SK-N-SH (cell line): Measurements from ENCODE around the gene SPATA21. TPM values are rescaled to one million over a fixed set of nuclear protein-coding genes. Genes with fewer than 3 reads are reported as not detected.

Experiments
- CTCF ChIA-PET: fragments of 300-600, 350-600 bp; formaldehyde crosslinking; extraction: SDS; loops from one replicate; lab custom pipeline; 2021; lab: Yijun Ruan, JAX
- POLR2A ChIA-PET: fragments of 350-600 bp; sonication (Branson Sonifier 250); formaldehyde crosslinking; extraction: SDS; loops from one replicate; lab custom pipeline; 2020; ENCODE audit warnings: antibody characterized with exemption, inconsistent platforms; lab: Yijun Ruan, JAX
- DNase-seq: peaks from one replicate; pipeline ENCODE4 v3.0.0; 2012
- H2AFZ ChIP-seq: fragments of 200-600 bp; sonication (generic); 2 replicates; pipeline ENCODE4 v1.8.1; 2016; ENCODE audit warnings: antibody characterized with exemption, mild to moderate bottlenecking, low read depth
- H3F3A ChIP-seq: fragments of 200-600 bp; sonication (generic); replicated peaks from 2 replicates; pipeline ENCODE3; 2016; ENCODE audit warnings: antibody characterized with exemption, mild to moderate bottlenecking; ENCODE audit not compliant: insufficient read depth
- H3K27ac ChIP-seq, 2 experiments: fragments of 200-500 bp in 1 of 2; fragments of 200-600 bp in 1 of 2; sonication (Bioruptor generic) in 1 of 2; sonication (generic), shearing (Covaris generic) in 1 of 2; 2 replicates each; pipeline versions ENCODE4 v1.5.1 to v1.6.1; 2014 to 2016; ENCODE audit warnings: low read depth in 2 of 2, inconsistent platforms in 1 of 2, low read length in 1 of 2, mild to moderate bottlenecking in 1 of 2, mixed read lengths in 1 of 2
- H3K27me3 ChIP-seq: fragments of 200-600 bp; sonication (generic), shearing (Covaris generic); 2 replicates; pipeline ENCODE4 v1.6.1; 2016; ENCODE audit warnings: mixed run types; ENCODE audit not compliant: insufficient read depth
- H3K36me3 ChIP-seq, 2 experiments: fragments of 200-500 bp in 1 of 2; fragments of 200-600 bp in 1 of 2; sonication (Bioruptor generic) in 1 of 2; sonication (generic) in 1 of 2; replicated peaks in 1 of 2; 2 replicates each; pipeline versions ENCODE3 to v1.5.1; 2014 to 2016; ENCODE audit warnings: low read length in 1 of 2, mild to moderate bottlenecking in 1 of 2; ENCODE audit not compliant: insufficient read depth in 2 of 2, control insufficient read depth in 1 of 2
- H3K4me1 ChIP-seq, 2 experiments: fragments of 200-500 bp in 1 of 2; fragments of 200-600 bp in 1 of 2; sonication (Bioruptor generic) in 1 of 2; sonication (generic), shearing (Covaris generic) in 1 of 2; 2 replicates each; pipeline versions ENCODE4 v1.5.1 to v1.6.1; 2014 to 2016; ENCODE audit warnings: low read depth in 1 of 2, low read length in 1 of 2, mixed run types in 1 of 2; ENCODE audit not compliant: insufficient read depth in 2 of 2, control insufficient read depth in 1 of 2
- H3K4me2 ChIP-seq: fragments of 200-600 bp; sonication (generic), shearing (Covaris generic); 2 replicates; pipeline ENCODE4 v1.6.1; 2017; ENCODE audit warnings: mixed run types
- H3K4me3 ChIP-seq, 2 experiments: fragments of 200-500 bp in 1 of 2; fragments of 200-600 bp in 1 of 2; sonication (Bioruptor generic) in 1 of 2; sonication (generic), shearing (Covaris generic) in 1 of 2; 2 replicates each; pipeline versions ENCODE4 v1.5.1 to v1.8.1; 2014 to 2016; ENCODE audit warnings: low read depth in 2 of 2, inconsistent platforms in 1 of 2, low read length in 1 of 2, mild to moderate bottlenecking in 1 of 2, mixed read lengths in 1 of 2, moderate library complexity in 1 of 2
- H3K79me2 ChIP-seq: fragments of 200-600 bp; sonication (generic); 2 replicates; pipeline ENCODE4 v1.8.1; 2017; ENCODE audit warnings: mild to moderate bottlenecking; ENCODE audit not compliant: insufficient read depth
- H3K9ac ChIP-seq: fragments of 200-600 bp; sonication (generic); 2 replicates; pipeline ENCODE4 v1.6.1; 2017; ENCODE audit warnings: mixed run types
- H3K9me2 ChIP-seq: fragments of 200-600 bp; sonication (generic); 2 replicates; pipeline ENCODE4 v1.6.1; 2017; ENCODE audit warnings: mixed run types
- H3K9me3 ChIP-seq: fragments of 200-600 bp; sonication (generic); 2 replicates; pipeline ENCODE4 v1.6.1; 2017; ENCODE audit warnings: mixed run types, mild to moderate bottlenecking, moderate library complexity
- H4K20me1 ChIP-seq: fragments of 200-600 bp; sonication (generic); 2 replicates; pipeline ENCODE4 v1.6.1; 2017; ENCODE audit warnings: mild to moderate bottlenecking, mixed run types; ENCODE audit not compliant: insufficient read depth
- CHD2 ChIP-seq: fragments of 150-350 bp; IDR thresholded peaks from 2 replicates; pipeline ENCODE4 v1.6.1; 2018; ENCODE audit warnings: low read length; ENCODE audit not compliant: partially characterized antibody
- EZH2phosphoT487 ChIP-seq: fragments of 200-600 bp; sonication (generic); IDR thresholded peaks from 2 replicates; pipeline ENCODE4 v1.6.1; 2017; ENCODE audit warnings: low read depth, mixed run types, mild to moderate bottlenecking, antibody characterized with exemption, moderate library complexity, borderline replicate concordance
- FOXJ3 ChIP-seq: sonication (generic); formaldehyde crosslinking; IDR thresholded peaks from 2 replicates; pipeline ENCODE4 v1.5.1; 2020; ENCODE audit warnings: mild to moderate bottlenecking, missing genetic modification reagents
- GATA2 ChIP-seq: sonication (generic); formaldehyde crosslinking; IDR thresholded peaks from 2 replicates; pipeline ENCODE4 v1.5.0; 2020; ENCODE audit warnings: mild to moderate bottlenecking, missing genetic modification reagents
- JUND ChIP-seq: IDR thresholded peaks from 2 replicates; pipeline ENCODE4 v1.4.0; 2012
- MEF2A ChIP-seq: IDR thresholded peaks from 2 replicates; pipeline ENCODE4 v1.4.0; 2012; ENCODE audit warnings: low read depth, borderline replicate concordance
- MXI1 ChIP-seq: IDR thresholded peaks from 2 replicates; pipeline ENCODE4 v1.6.1; 2012; ENCODE audit warnings: mild to moderate bottlenecking, low read depth, low read length, improper control_type of control experiment
- POLR2AphosphoS5 ChIP-seq: IDR thresholded peaks from 2 replicates; pipeline ENCODE4 v1.6.1; 2012; ENCODE audit warnings: low read depth, low read length
- RCOR1 ChIP-seq: fragments of 150-350 bp; IDR thresholded peaks from 2 replicates; pipeline ENCODE4 v1.6.1; 2017; ENCODE audit warnings: antibody characterized with exemption, low read length
- RFX5 ChIP-seq: IDR thresholded peaks from 2 replicates; pipeline ENCODE4 v1.6.1; 2012; ENCODE audit warnings: mild to moderate bottlenecking, improper control_type of control experiment, low read length
- SIN3A ChIP-seq: IDR thresholded peaks from 2 replicates; pipeline ENCODE4 v1.6.1; 2012; ENCODE audit warnings: low read depth, mild to moderate bottlenecking, low read length, moderate library complexity, borderline replicate concordance
- TAF1 ChIP-seq: IDR thresholded peaks from 2 replicates; pipeline ENCODE4 v1.6.1; 2012; ENCODE audit warnings: low read depth, mild to moderate bottlenecking, low read length, moderate library complexity, borderline replicate concordance
- WGBS: methylation state at CpG from one replicate; pipeline ENCODE4 v1.1.6; 2017; ENCODE audit warnings: low lambda C conversion rate; 5-methylcytosine and 5-hydroxymethylcytosine counted together
- polyA plus RNA-seq, 3 experiments: library from polyadenylated mRNA; depleted of rRNA; stranded (reverse); fragments of >200 nt; gene quantifications; 2 replicates each; pipeline ENCODE4 v1.2.3, GENCODE V29; 2012
- TF ChIP-seq, protein P1 (sequence below): fragments of 150-350 bp; IDR thresholded peaks from 2 replicates; pipeline ENCODE4 v1.6.1; 2016; ENCODE audit warnings: mild to moderate bottlenecking, low read depth, low read length
- TF ChIP-seq, protein P2 (sequence below): IDR thresholded peaks from 2 replicates; pipeline ENCODE4; 2012
- TF ChIP-seq, protein P3 (sequence below): IDR thresholded peaks from 2 replicates; pipeline ENCODE4 v1.4.0; 2012; ENCODE audit warnings: low read depth, borderline replicate concordance
- TF ChIP-seq, protein P4 (sequence below): fragments of 200-600 bp; sonication (generic); IDR thresholded peaks from 2 replicates; pipeline ENCODE4 v1.6.1; 2017; ENCODE audit warnings: antibody characterized with exemption, mild to moderate bottlenecking, moderate library complexity
- TF ChIP-seq, protein P5 (sequence below): fragments of 150-350 bp; IDR thresholded peaks from 2 replicates; pipeline ENCODE4 v1.6.1; 2017; ENCODE audit warnings: antibody characterized with exemption, low read length, low read depth, borderline replicate concordance

The SPATA21 gene
- polyA plus RNA-seq, 1 of the 3 experiments (the other 2 are of a cell fraction): 0.10 TPM

DNA sequence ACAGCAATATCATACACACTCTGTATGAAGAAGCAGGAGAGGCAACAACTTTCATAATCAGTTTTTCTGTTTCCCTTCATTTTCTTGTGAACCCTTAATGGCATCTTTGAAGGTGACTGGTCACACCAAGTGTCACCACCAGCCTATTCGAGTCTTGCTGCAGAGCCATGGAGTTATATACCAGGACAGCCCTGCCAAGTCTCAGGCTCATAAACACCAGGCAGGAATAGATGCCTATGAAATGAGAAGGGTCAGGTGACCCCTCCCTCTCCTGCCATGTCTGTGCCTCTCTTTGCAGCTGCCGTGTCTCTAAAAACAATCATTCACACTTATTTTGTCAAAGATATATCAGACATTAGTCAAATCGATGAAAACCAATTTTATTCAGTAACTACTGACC, 31.3 kb upstream of the SPATA21 start:
- TF ChIP-seq, protein P1, sequence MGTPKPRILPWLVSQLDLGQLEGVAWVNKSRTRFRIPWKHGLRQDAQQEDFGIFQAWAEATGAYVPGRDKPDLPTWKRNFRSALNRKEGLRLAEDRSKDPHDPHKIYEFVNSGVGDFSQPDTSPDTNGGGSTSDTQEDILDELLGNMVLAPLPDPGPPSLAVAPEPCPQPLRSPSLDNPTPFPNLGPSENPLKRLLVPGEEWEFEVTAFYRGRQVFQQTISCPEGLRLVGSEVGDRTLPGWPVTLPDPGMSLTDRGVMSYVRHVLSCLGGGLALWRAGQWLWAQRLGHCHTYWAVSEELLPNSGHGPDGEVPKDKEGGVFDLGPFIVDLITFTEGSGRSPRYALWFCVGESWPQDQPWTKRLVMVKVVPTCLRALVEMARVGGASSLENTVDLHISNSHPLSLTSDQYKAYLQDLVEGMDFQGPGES: no peak
- TF ChIP-seq POLR2AphosphoS5: no peak
- TF ChIP-seq, protein P2, sequence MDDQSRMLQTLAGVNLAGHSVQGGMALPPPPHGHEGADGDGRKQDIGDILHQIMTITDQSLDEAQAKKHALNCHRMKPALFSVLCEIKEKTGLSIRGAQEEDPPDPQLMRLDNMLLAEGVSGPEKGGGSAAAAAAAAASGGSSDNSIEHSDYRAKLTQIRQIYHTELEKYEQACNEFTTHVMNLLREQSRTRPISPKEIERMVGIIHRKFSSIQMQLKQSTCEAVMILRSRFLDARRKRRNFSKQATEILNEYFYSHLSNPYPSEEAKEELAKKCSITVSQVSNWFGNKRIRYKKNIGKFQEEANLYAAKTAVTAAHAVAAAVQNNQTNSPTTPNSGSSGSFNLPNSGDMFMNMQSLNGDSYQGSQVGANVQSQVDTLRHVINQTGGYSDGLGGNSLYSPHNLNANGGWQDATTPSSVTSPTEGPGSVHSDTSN: no peak
- TF ChIP-seq CHD2: no peak
- no peak for TF ChIP-seq EZH2phosphoT487
- TF ChIP-seq, protein P3, sequence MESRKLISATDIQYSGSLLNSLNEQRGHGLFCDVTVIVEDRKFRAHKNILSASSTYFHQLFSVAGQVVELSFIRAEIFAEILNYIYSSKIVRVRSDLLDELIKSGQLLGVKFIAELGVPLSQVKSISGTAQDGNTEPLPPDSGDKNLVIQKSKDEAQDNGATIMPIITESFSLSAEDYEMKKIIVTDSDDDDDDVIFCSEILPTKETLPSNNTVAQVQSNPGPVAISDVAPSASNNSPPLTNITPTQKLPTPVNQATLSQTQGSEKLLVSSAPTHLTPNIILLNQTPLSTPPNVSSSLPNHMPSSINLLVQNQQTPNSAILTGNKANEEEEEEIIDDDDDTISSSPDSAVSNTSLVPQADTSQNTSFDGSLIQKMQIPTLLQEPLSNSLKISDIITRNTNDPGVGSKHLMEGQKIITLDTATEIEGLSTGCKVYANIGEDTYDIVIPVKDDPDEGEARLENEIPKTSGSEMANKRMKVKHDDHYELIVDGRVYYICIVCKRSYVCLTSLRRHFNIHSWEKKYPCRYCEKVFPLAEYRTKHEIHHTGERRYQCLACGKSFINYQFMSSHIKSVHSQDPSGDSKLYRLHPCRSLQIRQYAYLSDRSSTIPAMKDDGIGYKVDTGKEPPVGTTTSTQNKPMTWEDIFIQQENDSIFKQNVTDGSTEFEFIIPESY: no peak
- no peak for TF ChIP-seq GATA2 (CRISPR knock-in tag)
- TF ChIP-seq JUND: no peak
- TF ChIP-seq MXI1: no peak
- TF ChIP-seq SIN3A: no peak
- no peak for TF ChIP-seq RCOR1
- TF ChIP-seq, protein P4, sequence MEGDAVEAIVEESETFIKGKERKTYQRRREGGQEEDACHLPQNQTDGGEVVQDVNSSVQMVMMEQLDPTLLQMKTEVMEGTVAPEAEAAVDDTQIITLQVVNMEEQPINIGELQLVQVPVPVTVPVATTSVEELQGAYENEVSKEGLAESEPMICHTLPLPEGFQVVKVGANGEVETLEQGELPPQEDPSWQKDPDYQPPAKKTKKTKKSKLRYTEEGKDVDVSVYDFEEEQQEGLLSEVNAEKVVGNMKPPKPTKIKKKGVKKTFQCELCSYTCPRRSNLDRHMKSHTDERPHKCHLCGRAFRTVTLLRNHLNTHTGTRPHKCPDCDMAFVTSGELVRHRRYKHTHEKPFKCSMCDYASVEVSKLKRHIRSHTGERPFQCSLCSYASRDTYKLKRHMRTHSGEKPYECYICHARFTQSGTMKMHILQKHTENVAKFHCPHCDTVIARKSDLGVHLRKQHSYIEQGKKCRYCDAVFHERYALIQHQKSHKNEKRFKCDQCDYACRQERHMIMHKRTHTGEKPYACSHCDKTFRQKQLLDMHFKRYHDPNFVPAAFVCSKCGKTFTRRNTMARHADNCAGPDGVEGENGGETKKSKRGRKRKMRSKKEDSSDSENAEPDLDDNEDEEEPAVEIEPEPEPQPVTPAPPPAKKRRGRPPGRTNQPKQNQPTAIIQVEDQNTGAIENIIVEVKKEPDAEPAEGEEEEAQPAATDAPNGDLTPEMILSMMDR: no peak
- TF ChIP-seq, protein P5, sequence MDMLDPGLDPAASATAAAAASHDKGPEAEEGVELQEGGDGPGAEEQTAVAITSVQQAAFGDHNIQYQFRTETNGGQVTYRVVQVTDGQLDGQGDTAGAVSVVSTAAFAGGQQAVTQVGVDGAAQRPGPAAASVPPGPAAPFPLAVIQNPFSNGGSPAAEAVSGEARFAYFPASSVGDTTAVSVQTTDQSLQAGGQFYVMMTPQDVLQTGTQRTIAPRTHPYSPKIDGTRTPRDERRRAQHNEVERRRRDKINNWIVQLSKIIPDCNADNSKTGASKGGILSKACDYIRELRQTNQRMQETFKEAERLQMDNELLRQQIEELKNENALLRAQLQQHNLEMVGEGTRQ: no peak
- TF ChIP-seq RFX5: no peak
- TF ChIP-seq TAF1: no peak
- TF ChIP-seq FOXJ3 (CRISPR knock-in tag): no peak
- no peak for TF ChIP-seq MEF2A
- Histone ChIP-seq H3K9me2 (no peaks in the 10 kb centered on the region), H3K4me1 (no peaks in the 10 kb centered on the region)

More for the DNA sequence above, 31.3 kb upstream of the SPATA21 start:
- Histone ChIP-seq H3K4me3 (no peak overlapping the region), H3F3A (no peaks in the 10 kb centered on the region), H3K36me3 (peaks cover 23 to 25% of the 10 kb centered on the region in 2 experiments), H2AFZ (no peak overlapping the region), H4K20me1 (no peaks in the 10 kb centered on the region), H3K27me3 (no peaks in the 10 kb centered on the region), H3K9me3 (no peaks in the 10 kb centered on the region), H3K27ac (no peak overlapping the region), H3K4me2 (no peak overlapping the region), H3K79me2 (no peaks in the 10 kb centered on the region), H3K9ac (no peak overlapping the region)
- ChIA-PET CTCF (interaction anchor here (1.4 kb wide), 1 partner anchor 28 kb away, joined by 5 read pairs; the partner anchor contains the start of gene NECAP2), POLR2A (no interaction called here)
- 86% methylated on average over 3 of the region's 3 CpGs for WGBS
- DNase-seq: no peak
